ENCODE data around the gene SHANK3.

SHANK3 gene

DNA sequence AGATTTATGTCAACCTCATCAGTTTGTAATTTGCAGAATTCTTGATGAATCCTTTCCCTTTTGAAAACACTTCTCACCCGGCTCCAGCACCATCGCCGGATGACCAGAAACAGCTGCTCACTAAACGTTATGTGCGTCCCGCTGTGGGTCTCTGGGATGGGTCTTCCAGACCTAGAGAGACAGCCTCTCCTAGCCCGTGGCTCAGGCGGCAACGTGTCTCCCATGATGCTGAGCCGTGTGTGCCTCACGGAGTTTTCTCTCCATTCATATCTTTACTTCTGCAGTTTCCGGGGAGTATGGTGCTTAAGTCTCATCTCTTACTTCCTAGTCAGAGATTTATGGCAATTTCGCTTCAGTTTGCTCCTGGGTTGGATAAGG, 40.4 kb downstream of the SHANK3 start:
- DNase-seq (ENCODE audit: low spot score) = no peak

- no peak for DNase-seq (ENCODE audit: low spot score)
Measured at GRCh38 chr22:50713571-50714056, 41.0 kb downstream of the SHANK3 start.

GRCh38 chr22:50714150-50714549, 41.5 kb downstream of the SHANK3 start:
- no peak for DNase-seq (ENCODE audit: low spot score)

- no peak for DNase-seq (ENCODE audit: low spot score)
Measured at GRCh38 chr22:50714631-50715179, 42.1 kb downstream of the SHANK3 start.

- DNase-seq (ENCODE audit: low spot score) = no peak
Measured at GRCh38 chr22:50715250-50715649, 42.6 kb downstream of the SHANK3 start.

DNA sequence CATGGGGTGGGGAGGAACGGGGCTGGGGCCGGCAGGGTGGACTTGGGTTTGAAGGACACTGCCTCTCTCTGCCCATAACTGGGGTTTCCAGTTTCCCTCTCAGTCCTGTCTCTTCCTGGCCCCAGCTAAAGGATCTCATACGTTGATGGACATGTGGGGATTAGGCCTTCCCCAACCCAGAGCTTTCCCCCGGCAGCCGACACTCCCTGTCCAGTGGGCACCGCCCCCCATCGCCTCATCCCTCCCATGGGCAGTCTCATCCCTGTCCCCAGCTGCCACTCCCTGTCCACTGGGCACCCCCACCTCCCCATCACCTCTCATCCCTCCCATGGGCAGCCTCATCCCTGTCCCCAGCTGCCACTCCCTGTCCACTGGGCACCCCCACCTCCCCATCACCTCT, 43.2 kb downstream of the SHANK3 start:
- no peak for DNase-seq (ENCODE audit: low spot score)

DNA sequence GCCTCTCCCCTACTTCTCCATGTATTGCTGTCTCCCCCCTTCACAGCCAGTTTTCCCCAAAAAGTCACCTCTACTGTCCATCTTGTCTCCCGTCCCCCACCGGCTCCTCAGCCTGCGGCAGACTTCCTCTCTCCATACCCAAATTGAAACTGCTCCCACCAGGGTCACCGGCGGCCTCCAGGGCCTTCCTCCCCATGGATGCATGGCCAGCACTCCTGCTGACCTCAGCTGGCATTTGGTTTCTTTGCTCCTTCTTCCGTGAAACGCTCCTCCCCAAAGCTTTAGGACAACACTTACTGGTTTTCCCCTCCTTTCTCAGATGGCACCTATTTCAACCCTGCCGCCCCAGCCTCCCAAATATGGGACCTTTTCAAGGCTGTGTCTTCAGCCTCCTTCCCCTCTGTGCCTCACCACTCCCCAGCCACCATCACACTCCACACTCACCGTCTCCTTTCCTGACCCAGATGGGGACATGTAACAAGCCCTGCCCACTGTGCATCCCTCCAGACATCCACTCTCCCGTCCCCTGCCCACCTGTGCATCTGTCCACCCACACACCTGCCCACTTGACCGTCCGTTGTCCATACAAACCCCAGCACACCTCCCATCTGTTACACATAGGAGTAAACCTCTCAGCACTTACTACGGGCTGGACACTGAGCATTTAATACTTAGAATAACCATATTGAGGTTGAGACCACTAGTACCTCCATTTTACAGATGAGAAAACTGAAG, 43.8 kb downstream of the SHANK3 start:
- DNase-seq (ENCODE audit: low spot score) = no peak

- no peak for DNase-seq (ENCODE audit: low spot score)
Measured at GRCh38 chr22:50717709-50718351, 45.2 kb downstream of the SHANK3 start.

DNA sequence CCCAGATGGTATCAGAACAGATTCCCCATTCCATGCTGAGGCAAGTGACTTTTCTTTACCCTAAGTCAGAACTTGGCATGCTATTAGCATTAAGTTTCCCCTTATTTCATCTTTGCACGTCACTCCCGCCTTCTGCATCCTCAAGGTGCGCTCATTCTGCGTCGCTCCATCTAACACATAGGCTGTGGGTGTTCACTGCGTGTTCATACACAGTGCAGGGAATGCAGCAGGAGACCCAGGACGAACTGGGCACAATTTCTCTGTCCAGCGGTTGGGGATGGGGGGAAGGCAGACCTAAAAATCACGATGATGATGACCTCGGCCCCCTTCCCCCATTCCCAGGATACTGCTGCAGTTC, 45.7 kb downstream of the SHANK3 start:
- DNase-seq (ENCODE audit: low spot score) = no peak

DNA sequence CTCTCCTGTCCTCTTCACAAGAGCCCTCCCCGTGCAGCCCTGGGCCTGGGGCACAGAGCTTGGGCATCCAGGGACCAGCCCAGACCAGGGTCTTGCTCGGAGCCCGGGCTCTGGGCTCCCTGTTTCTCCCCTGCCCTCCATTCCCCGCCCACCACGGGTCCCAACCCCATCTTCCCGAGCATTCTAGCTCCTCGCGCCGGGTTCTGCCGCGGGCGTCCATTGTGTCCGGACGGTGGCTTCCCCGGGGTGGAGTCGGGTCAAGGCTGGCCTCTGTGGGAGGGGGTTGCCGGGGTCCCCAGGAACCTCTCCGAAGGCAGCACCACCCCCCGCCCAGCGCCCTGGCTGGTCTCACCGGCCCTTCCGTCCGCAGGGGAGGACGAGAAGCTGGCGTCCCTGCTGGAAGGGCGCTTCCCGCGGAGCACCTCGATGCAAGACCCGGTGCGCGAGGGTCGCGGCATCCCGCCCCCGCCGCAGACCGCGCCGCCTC, 47.2 kb downstream of the SHANK3 start:
- no peak for DNase-seq (ENCODE audit: low spot score)

GRCh38 chr22:50720301-50721256, 48.0 kb downstream of the SHANK3 start:
- DNase-seq (ENCODE audit: low spot score) = no peak

GRCh38 chr22:50721257-50721844, 48.7 kb downstream of the SHANK3 start:
- no peak for DNase-seq (ENCODE audit: low spot score)

DNA sequence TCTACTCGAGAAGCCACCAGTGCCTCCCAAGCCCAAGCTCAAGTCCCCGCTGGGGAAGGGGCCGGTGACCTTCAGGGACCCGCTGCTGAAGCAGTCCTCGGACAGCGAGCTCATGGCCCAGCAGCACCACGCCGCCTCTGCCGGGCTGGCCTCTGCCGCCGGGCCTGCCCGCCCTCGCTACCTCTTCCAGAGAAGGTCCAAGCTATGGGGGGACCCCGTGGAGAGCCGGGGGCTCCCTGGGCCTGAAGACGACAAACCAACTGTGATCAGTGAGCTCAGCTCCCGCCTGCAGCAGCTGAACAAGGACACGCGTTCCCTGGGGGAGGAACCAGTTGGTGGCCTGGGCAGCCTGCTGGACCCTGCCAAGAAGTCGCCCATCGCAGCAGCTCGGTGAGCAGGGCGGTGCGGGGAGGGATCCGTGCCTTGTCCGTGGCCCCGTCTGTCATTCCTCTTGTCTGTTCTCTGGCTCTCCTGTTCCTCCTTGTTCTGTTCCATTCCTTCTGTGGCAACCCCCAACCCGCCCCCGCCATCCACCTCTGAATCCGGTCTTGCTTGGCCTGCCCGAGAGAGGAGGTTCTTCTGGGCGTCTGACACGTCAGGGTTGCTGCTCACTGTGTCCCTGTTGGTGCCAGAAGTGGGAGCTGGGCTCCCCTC, 49.6 kb downstream of the SHANK3 start:
- DNase-seq (ENCODE audit: low spot score) = no peak
